ENCODE measurements around the gene RHBDF1. TPM values are rescaled to one million over a fixed set of nuclear protein-coding genes. Genes with fewer than 3 reads are reported as not detected.
A peak's percentile ranks its signal among the peaks of the same experiment; 100 is the strongest.
"Not testable (repeated sequence)": the region's sequence is repeated elsewhere in the genome, so short reads cannot be mapped to it uniquely, and the experiment has no call there.

RHBDF1 gene
- total and polyA plus RNA-seq, 2 experiments from 2014 or later, result 41.5 to 73.6 TPM

DNA sequence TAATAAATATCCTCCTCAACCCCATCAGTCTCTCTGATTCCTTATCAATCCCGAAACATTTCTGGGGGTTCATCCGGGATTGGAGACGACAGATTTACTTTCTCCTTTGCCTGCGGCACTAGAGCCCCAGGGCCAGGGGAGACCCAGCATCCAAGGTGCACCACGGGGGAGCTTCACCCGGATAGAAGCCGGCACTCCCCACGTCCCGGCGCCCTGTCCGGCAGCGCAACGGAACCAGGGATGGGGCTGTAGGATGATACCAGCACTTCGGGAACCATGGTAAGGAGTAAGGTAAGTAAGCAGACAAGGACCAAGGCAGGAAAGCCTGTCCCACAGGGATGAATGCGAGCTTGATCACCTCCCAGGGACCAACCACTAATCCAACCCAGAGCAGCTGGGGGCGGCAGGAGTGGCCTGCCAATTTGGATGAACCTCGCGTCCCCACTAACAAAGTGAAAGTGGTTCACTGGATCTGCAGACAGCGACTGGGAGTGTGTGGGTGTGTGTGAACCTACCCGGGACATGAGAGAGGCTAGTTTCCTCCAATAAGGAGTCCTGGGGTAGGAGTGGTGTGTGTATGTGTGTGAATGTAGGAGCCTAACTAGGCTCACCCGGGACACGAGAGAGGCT lies 30.9 kb downstream of the RHBDF1 start:
- Histone ChIP-seq H3K4me2 (no peak overlapping the region), H3K4me3 (no peak overlapping the region), H3K36me3 (replicated peaks; ENCODE audit: insufficient read depth, low read depth) (no peaks in the 10 kb centered on the region), H3K9me3 (ENCODE audit: low read depth) (no peaks in the 10 kb centered on the region), H3K27me3 (no peaks in the 10 kb centered on the region), H4K20me1 (ENCODE audit: insufficient read depth, poor library complexity, severe bottlenecking) (no peaks in the 10 kb centered on the region), H3K4me1 (ENCODE audit: insufficient read depth) (no peaks in the 10 kb centered on the region), H3K9me2 (replicated peaks; ENCODE audit: insufficient read depth) (no peaks in the 10 kb centered on the region), H3K79me2 (no peaks in the 10 kb centered on the region), H3K27ac (no peak overlapping the region), H2AFZ (no peak overlapping the region)
- TF ChIP-seq, protein P1, sequence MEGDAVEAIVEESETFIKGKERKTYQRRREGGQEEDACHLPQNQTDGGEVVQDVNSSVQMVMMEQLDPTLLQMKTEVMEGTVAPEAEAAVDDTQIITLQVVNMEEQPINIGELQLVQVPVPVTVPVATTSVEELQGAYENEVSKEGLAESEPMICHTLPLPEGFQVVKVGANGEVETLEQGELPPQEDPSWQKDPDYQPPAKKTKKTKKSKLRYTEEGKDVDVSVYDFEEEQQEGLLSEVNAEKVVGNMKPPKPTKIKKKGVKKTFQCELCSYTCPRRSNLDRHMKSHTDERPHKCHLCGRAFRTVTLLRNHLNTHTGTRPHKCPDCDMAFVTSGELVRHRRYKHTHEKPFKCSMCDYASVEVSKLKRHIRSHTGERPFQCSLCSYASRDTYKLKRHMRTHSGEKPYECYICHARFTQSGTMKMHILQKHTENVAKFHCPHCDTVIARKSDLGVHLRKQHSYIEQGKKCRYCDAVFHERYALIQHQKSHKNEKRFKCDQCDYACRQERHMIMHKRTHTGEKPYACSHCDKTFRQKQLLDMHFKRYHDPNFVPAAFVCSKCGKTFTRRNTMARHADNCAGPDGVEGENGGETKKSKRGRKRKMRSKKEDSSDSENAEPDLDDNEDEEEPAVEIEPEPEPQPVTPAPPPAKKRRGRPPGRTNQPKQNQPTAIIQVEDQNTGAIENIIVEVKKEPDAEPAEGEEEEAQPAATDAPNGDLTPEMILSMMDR (IDR thresholded peaks at IDR 0.05; ENCODE audit: poor library complexity), result no peak
- no peak for TF ChIP-seq EZH2phosphoT487 (IDR thresholded peaks at IDR 0.05; ENCODE audit: low read depth, severe bottlenecking, unreplicated experiment)
- no peak for TF ChIP-seq EZH2 (IDR thresholded peaks at IDR 0.05; ENCODE audit: borderline replicate concordance)
- no peak for DNase-seq (ENCODE audit: low spot score)
- WGBS (ENCODE audit: low lambda C conversion rate, missing lambda C conversion rate), result 96% methylated on average over 22 of the region's 22 CpGs

DNA sequence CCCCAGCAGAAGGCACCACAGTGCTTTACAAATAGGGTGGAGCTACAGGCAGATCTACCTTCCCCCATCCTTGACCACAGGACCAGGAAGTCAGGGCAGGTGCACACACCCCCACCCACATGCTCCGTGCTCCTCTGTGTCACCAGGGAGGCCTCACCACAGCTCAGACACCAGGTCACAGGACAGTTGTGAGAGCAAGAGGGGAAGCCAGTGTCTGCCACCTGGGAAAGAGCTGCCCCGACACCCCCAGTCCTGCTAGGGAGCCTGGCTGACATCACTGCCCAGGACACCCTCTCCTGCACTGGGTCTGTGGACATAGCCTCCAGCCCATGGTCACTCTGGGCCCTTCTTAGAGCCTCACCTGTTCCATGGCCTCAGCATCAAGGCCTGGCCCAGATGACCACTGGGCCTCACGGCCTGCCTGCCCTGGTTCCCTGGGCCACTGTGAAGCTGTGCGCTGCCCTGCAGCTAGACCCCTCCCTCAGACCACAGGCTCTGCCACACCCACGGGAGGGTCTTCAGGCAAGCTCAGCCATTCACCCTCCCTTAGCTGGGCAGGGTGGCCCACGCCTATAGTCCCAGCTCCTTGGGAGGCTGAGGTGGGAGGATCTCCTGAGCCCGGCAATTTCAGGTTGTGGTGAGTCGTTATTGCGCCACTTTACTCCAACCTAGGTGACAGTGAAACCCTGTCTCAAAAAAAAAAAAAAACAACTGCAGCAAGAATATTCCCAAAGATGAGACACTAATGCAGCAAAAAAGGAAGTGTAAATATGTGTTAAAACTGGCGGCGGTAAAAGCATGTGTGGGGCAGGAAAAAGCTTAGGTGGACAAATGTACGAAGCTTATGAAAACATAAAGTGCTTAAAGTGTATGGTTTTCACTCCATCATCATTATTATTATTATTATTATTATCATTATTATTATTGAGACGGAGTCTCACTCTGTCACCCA lies 33.2 kb downstream of the RHBDF1 start:
- Histone ChIP-seq H3K9me2 (replicated peaks; ENCODE audit: insufficient read depth) (no peaks in the 10 kb centered on the region), H3K9me3 (ENCODE audit: low read depth) (no peaks in the 10 kb centered on the region)
- WGBS (ENCODE audit: low lambda C conversion rate, missing lambda C conversion rate), result 96% methylated on average over 13 of the region's 13 CpGs

DNA sequence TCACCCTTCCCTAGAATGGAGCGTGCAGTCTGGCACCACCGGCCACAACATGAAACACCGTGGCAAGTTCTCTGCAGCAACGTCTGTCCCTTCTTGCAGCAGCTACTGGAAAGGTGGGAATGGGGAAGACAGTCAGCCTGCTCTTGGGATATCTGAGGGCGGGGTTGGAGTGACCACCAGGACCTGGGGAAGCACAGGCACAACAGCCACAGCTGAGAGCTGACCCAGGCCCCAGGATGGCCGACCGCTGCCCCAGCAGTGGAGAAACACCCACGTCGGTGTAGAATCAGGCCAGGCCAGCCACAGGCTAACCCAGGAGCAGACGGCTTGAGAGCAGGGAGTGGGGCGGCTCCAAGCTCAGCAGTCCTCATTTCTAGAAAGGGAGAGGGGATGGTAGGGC lies 34.2 kb downstream of the RHBDF1 start:
- WGBS (ENCODE audit: low lambda C conversion rate, missing lambda C conversion rate), result 86% methylated on average over 10 of the region's 11 CpGs
- H3K9me3 ChIP-seq (ENCODE audit: low read depth); H3K36me3 ChIP-seq (replicated peaks; ENCODE audit: insufficient read depth, low read depth); H3K4me1 ChIP-seq (ENCODE audit: insufficient read depth); H3K9me2 ChIP-seq (replicated peaks; ENCODE audit: insufficient read depth); H4K20me1 ChIP-seq (ENCODE audit: insufficient read depth, poor library complexity, severe bottlenecking); H3K79me2 ChIP-seq; DNase-seq (ENCODE audit: low spot score); H3K27ac ChIP-seq; H2AFZ ChIP-seq; H3K27me3 ChIP-seq; H3K4me2 ChIP-seq; H3K4me3 ChIP-seq: not testable (repeated sequence)

More for the DNA sequence above, 33.2 kb downstream of the RHBDF1 start:
- Histone ChIP-seq H3K36me3 (replicated peaks; ENCODE audit: insufficient read depth, low read depth) (no peaks in the 10 kb centered on the region), H2AFZ (no peak overlapping the region), H3K4me3 (no peak overlapping the region), H3K79me2 (no peaks in the 10 kb centered on the region), H3K4me1 (ENCODE audit: insufficient read depth) (no peaks in the 10 kb centered on the region), H4K20me1 (ENCODE audit: insufficient read depth, poor library complexity, severe bottlenecking) (no peaks in the 10 kb centered on the region), H3K27ac (peak overlapping the region; percentile 37), H3K27me3 (no peaks in the 10 kb centered on the region), H3K4me2 (no peak overlapping the region)
- TF ChIP-seq, protein P1 (IDR thresholded peaks at IDR 0.05; ENCODE audit: poor library complexity), result no peak
- TF ChIP-seq EZH2phosphoT487 (IDR thresholded peaks at IDR 0.05; ENCODE audit: low read depth, severe bottlenecking, unreplicated experiment) (no peak), EZH2 (IDR thresholded peaks at IDR 0.05; ENCODE audit: borderline replicate concordance) (no peak)
- peak; percentile 52 for DNase-seq (ENCODE audit: low spot score)

DNA sequence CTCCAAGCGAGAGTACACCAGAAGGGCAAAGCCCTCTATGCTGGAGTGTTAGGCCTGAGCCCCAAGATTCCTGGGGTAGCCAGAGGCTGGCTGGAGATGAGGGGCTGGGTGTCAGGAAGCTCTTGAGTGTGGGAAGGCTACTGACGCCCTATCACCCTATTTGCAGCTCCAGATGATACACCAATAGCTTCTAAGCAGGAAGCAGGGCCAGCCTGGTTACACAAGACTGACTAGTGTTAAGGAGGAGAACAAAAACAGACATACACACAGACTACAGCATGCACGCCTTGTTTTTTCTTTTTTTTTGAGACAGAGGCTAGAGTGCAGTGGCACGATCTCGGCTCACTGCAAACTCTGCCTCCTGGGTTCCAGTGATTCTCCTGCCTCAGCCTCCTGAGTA lies 34.9 kb downstream of the RHBDF1 start:
- H3K4me1 ChIP-seq (ENCODE audit: insufficient read depth), result no peaks in the 10 kb centered on the region
- no peak for DNase-seq (ENCODE audit: low spot score)
- H3K27ac ChIP-seq, result no peak overlapping the region
- H4K20me1 ChIP-seq (ENCODE audit: insufficient read depth, poor library complexity, severe bottlenecking), result no peaks in the 10 kb centered on the region
- no peaks in the 10 kb centered on the region for H3K36me3 ChIP-seq (replicated peaks; ENCODE audit: insufficient read depth, low read depth)
- H3K27me3 ChIP-seq, result no peaks in the 10 kb centered on the region
- 95% methylated on average over 5 of the region's 5 CpGs for WGBS (ENCODE audit: low lambda C conversion rate, missing lambda C conversion rate)
- H3K4me3 ChIP-seq, result no peak overlapping the region
- H3K9me3 ChIP-seq (ENCODE audit: low read depth), result no peaks in the 10 kb centered on the region
- TF ChIP-seq, protein P1 (IDR thresholded peaks at IDR 0.05; ENCODE audit: poor library complexity), result no peak
- no peak for TF ChIP-seq EZH2phosphoT487 (IDR thresholded peaks at IDR 0.05; ENCODE audit: low read depth, severe bottlenecking, unreplicated experiment)
- no peak for TF ChIP-seq EZH2 (IDR thresholded peaks at IDR 0.05; ENCODE audit: borderline replicate concordance)
- H2AFZ ChIP-seq, result no peak overlapping the region
- no peaks in the 10 kb centered on the region for H3K79me2 ChIP-seq
- H3K4me2 ChIP-seq, result no peak overlapping the region
- no peaks in the 10 kb centered on the region for H3K9me2 ChIP-seq (replicated peaks; ENCODE audit: insufficient read depth)

Measured in hepatocyte (in vitro differentiated cells).